IPS-15b (cell line): ENCODE results near the gene AMBRA1.
A peak's percentile ranks its signal among the peaks of the same experiment; 100 is the strongest.
"Not testable (repeated sequence)": the region's sequence is repeated elsewhere in the genome, so short reads cannot be mapped to it uniquely, and the experiment has no call there.

Source experiments
- H3K27me3 ChIP-seq: one replicate; pipeline ENCODE4 v1.6.1; 2013; ENCODE audit warnings: low read length; ENCODE audit not compliant: control insufficient read depth, insufficient read depth
- H3K36me3 ChIP-seq: one replicate; pipeline ENCODE4 v1.6.1; 2013; ENCODE audit warnings: low read length; ENCODE audit not compliant: control insufficient read depth, insufficient read depth
- H3K4me1 ChIP-seq: one replicate; pipeline ENCODE4 v1.6.1; 2013; ENCODE audit warnings: mild to moderate bottlenecking, low read length; ENCODE audit not compliant: control insufficient read depth, insufficient read depth
- H3K4me3 ChIP-seq: one replicate; pipeline ENCODE4 v1.5.1; 2013; ENCODE audit warnings: low read depth, low read length
- H3K9ac ChIP-seq: one replicate; pipeline ENCODE4 v1.6.1; 2013; ENCODE audit warnings: low read depth, mild to moderate bottlenecking, low read length
- H3K9me3 ChIP-seq: one replicate; pipeline ENCODE4 v1.6.1; 2013; ENCODE audit warnings: mild to moderate bottlenecking, low read length; ENCODE audit not compliant: control insufficient read depth, insufficient read depth

AMBRA1 gene

DNA sequence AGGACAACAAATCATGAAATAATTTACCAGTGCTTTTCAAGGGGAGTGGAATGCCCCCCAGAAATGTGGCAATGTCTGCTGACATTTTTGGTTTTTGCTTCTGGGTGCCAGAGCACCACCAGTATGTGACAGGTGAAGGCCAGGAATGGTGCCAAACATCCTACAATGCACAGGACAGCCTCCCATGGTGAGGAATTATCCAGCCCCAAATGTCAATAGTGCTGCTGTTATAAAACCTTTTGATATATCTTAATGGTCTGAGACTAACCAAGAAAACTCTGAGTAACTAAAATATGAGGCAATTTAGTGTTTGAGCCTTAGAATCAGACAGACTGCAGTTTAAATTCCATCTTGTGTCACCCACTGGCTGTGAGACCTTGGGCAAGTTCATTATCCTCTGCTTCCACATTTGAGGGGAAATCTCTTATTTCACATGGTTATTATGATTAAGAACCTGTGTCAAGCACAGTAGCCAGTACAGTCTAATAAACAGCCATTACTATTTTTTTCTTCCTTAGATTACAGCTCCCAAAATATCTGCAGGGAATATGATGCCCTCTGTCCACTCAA is 69.5 kb downstream of the AMBRA1 start:
- Histone ChIP-seq H3K9me3 (no peaks in the 10 kb centered on the region), H3K4me3 (no peak overlapping the region), H3K36me3 (no peaks in the 10 kb centered on the region), H3K4me1 (peaks cover 14% of the 10 kb centered on the region), H3K9ac (no peak overlapping the region), H3K27me3 (no peaks in the 10 kb centered on the region)

DNA sequence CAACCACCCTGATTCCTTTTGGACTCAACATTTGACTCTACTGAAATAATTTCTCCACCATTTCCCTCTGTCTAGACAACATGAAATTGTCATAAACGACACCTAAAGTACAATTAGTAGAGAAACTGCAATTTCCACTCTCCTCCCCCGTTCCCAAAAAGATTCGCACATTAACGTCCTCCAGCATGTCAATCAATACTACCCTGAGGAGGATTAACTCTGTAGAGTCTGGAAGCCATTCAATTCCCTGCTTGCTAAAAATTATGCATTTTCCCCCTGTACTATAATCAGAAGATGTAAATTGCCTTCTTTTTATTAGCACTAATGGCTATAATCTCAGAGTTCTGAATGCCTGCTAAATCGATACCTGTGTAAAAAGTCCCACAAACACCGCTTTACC is 70.5 kb downstream of the AMBRA1 start:
- Histone ChIP-seq H3K4me1 (peaks cover 8% of the 10 kb centered on the region), H3K36me3 (no peaks in the 10 kb centered on the region), H3K9me3 (no peaks in the 10 kb centered on the region), H3K9ac (no peak overlapping the region), H3K4me3 (no peak overlapping the region), H3K27me3 (no peaks in the 10 kb centered on the region)

DNA sequence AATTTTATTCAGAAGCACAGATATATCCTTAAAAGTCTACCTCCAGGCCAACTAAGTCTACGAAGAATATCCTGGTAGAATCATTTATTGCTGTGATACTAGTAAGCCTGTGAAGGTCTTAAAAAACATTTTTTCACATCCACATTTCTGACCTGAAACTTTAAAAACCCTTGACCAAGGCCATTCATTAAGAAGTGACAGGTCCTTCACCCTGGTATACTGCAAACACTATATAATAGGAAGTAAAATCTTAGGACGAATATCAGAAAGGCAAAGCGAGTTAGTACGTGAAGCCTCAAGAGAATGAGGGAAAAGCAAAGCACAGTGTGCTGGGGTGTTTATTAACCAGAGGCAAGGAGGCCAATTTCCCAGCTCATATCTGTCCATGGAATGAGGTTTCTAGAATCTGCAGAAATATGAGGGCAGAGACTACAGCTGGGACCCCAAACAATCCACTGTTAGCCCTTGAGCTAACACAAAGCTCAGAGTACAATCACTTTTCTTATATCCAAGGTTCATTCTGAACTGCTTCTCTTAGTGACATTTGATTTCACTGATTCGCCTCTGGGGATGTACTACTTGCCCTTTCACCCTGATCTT is 71.0 kb downstream of the AMBRA1 start:
- Histone ChIP-seq H3K4me3 (no peak overlapping the region), H3K36me3 (no peaks in the 10 kb centered on the region), H3K4me1 (peaks cover 8% of the 10 kb centered on the region), H3K9ac (no peak overlapping the region), H3K27me3 (no peaks in the 10 kb centered on the region), H3K9me3 (no peaks in the 10 kb centered on the region)

DNA sequence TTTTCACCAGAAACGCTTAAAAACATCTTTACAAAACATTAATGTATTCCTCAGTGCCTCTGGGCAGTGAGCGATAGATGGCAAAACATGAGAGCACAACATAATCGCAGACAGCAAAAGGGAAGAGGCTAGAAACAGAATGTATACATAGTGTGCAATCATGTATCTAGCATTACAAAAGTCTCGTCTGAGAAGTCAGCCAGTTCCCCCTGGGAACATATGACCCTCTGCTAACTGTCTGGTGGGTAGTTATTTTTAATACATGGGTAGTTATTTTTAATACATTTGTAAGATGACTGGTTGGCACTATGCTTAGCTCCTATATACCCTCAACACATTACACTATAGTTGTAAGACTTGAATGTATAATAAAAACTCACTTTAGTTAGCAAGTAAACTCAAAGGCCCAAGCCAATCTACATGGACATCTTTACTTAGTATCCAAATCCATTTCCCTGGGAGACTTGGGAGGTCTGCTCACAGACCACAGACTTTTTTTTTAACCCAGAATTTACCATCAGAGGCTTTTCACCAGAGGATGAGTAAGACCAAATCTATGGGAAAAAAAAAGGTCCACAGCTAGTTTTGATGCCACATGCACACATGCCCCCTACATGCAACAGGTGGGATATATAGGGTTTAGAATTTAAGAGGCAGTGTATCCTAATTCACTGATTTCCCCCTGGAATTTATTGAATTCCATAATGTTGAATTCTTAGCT is 71.7 kb downstream of the AMBRA1 start:
- Histone ChIP-seq H3K4me3 (no peak overlapping the region), H3K27me3 (no peaks in the 10 kb centered on the region), H3K9ac (no peak overlapping the region)

DNA sequence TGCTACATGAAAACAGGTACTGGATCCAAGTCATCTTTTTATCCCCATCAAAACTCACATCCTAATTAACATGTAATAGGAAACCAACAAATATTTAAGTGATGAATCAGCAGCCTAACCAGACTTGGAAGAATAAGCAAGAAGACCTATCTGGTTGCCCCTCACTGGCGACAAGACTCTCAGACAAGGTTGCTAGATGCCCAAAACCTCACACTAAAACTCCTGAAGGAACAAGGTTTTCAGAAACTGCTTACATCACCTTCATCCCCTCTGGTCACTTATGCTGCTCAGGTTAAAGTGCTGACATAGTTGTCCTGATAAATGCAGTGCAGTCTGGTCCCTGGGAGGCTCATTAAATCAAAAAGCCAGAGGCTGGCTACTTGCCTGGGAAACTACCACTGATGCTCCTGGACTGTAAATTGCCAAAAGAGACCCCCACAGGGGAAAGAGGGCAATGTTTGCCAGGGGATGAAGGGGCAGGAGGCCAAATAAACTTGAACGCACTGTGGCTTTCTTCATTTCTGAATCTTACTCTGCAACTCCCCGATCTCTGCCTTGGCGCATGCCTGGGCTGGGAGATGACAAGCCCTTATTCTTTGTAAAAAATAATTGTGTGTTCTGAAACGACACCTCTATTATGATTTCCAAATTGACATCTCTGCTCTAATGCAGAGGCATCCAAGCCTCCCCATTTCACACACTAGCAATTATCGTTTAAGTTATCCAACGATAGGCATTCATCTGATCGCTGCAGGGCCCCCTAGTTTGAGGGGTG is 72.7 kb downstream of the AMBRA1 start:
- no peaks in the 10 kb centered on the region for H3K9me3 ChIP-seq
- no peaks in the 10 kb centered on the region for H3K27me3 ChIP-seq
- H3K4me1 ChIP-seq = peaks cover 8% of the 10 kb centered on the region
- H3K9ac ChIP-seq = no peak overlapping the region
- H3K36me3 ChIP-seq = no peaks in the 10 kb centered on the region
- H3K4me3 ChIP-seq = no peak overlapping the region

More for the DNA sequence above, 71.7 kb downstream of the AMBRA1 start:
- Histone ChIP-seq H3K36me3 (no peaks in the 10 kb centered on the region), H3K4me1 (peaks cover 8% of the 10 kb centered on the region), H3K9me3 (no peaks in the 10 kb centered on the region)

DNA sequence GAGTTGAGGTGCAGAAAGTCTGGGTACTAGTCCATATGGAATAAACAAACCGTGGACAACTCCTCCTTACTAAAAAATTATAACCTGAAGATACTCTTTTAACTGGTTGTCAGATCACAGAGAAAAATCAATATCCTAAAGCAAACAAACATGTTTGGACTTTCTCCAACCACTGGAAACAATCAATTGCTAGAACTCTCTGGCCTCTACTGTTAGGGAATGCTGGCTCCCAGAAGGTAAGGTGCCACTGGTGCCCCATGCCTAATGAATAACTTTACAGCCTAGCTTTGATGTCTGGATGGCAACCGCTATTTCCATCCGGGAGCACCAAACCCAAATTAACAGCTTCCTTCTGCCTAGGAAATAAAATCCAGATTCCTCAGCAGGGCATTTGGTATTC is 74.5 kb downstream of the AMBRA1 start:
- H3K27me3 ChIP-seq = no peaks in the 10 kb centered on the region
- no peak overlapping the region for H3K9ac ChIP-seq
- no peaks in the 10 kb centered on the region for H3K9me3 ChIP-seq
- H3K4me1 ChIP-seq = peaks cover 8% of the 10 kb centered on the region
- no peak overlapping the region for H3K4me3 ChIP-seq
- H3K36me3 ChIP-seq = no peaks in the 10 kb centered on the region

DNA sequence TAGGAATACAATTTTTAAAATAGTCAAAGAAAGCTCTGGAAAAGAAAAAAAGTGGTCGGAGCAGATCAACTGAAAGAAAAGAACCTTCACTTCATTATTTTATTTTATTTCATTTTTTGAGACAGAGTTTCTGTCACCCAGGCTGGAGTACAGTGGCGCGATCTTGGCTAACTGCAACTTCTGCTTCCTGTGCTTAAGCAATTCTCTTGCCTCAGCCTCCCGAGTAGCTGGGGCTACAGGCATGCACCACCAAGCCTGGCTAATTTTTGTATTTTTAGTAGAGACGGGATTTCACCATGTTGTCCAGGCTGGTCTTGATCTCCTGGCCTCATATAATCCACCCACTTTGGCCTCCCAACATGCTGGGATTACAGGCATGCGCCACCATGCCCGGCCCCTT is 74.9 kb downstream of the AMBRA1 start:
- not testable (repeated sequence) for H3K4me1 ChIP-seq, H3K36me3 ChIP-seq, H3K9me3 ChIP-seq, H3K27me3 ChIP-seq, H3K9ac ChIP-seq, H3K4me3 ChIP-seq

DNA sequence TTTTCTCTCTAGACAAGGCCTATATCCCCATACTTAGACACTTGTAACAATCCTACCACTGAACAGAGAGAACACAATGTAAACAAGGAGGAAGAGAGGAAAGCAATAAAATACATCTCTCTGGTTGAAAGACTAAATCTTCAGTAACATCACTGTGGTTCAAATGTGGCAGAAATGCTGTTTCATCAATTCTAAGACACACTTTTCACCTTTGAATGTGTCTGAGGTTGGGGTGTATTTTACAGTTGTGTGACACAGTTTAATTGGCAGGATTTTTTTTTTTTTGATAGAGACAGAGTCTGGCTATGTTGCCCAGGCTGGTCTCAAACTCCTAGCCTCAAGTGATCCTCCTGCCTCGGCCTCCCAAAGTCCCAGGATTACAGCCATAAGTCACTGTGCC is 79.5 kb downstream of the AMBRA1 start:
- Histone ChIP-seq H3K9ac (no peak overlapping the region), H3K36me3 (no peaks in the 10 kb centered on the region), H3K9me3 (no peaks in the 10 kb centered on the region), H3K27me3 (no peaks in the 10 kb centered on the region), H3K4me3 (no peak overlapping the region), H3K4me1 (peaks cover 5% of the 10 kb centered on the region)

DNA sequence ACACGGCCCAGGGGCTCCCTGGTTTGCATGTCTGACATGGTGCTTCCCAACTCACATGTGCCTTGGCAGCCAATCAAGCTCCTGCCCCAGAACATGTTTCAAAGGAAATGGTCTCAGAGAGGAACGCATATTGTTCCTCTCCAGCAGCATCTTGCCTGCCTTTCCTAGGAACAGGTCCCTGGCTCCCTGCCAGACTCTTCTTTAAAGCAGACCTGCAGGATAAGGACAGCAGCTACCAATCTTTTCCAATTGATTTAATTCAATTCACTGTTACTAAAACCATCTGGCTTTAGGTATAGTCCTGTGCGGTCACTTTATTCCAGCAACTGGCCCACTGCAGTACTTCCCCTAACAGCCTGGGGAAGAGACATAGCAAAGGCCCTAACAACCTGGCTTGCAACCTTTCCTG is 79.9 kb downstream of the AMBRA1 start:
- Histone ChIP-seq H3K4me3 (no peak overlapping the region), H3K27me3 (no peaks in the 10 kb centered on the region), H3K9me3 (no peaks in the 10 kb centered on the region), H3K9ac (no peak overlapping the region), H3K36me3 (no peaks in the 10 kb centered on the region), H3K4me1 (peaks cover 5% of the 10 kb centered on the region)

DNA sequence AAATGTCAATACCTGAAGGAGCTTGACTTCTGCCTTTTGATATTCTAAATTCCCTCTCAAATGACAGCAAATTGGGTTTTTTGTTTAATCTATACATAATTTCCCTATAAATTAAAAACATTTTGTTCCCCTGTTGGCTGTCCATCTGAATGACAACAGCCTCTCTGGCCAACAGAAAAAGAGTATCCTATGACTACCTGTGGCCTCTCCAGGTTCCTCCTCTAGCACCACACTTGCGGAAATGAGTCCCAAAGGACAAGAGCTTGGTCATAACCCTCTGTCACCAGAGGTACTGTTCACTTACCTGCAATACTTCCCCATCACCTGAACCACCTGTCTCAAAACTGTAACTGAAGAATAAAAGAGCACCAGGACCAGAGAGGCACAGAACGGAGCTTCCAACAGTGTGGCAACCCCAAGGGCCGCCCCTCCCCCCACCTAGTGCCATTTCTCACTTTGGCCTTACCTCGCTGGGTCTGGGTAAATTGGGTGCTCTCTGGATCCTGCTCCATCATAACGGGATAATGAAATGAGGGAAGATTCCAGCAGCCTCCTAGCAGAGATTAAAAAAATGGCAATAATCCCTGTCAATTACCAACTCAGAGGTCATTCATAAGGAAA is 81.5 kb downstream of the AMBRA1 start:
- Histone ChIP-seq H3K4me1 (peaks cover 5% of the 10 kb centered on the region), H3K27me3 (no peaks in the 10 kb centered on the region), H3K9me3 (no peaks in the 10 kb centered on the region), H3K36me3 (peaks cover 3% of the 10 kb centered on the region), H3K9ac (no peak overlapping the region), H3K4me3 (peak overlapping the region; percentile 14)

DNA sequence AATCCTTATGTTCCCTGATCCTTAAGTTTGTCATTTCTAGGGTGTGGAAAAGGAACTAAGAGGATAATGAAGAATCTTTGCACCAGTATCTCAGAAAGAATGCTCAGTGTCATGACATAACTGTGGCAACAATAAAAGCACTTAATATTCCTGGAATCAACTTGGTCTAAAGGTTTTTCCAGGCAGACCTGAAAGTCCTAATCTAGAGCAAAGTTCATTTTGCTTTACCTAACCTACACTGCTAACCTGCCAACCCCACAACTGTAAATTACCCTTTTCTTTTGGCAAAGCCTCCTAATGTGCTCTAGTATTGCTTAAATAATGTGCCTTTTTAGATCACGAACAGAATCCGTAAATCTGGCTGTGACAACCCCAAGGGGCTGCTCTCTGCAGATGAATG is 82.5 kb downstream of the AMBRA1 start:
- no peaks in the 10 kb centered on the region for H3K27me3 ChIP-seq
- peaks cover 3% of the 10 kb centered on the region for H3K36me3 ChIP-seq
- no peaks in the 10 kb centered on the region for H3K9me3 ChIP-seq
- H3K4me3 ChIP-seq = no peak overlapping the region
- H3K4me1 ChIP-seq = peaks cover 5% of the 10 kb centered on the region
- no peak overlapping the region for H3K9ac ChIP-seq
